ENCODE results near the gene MGAT4B.

The MGAT4B gene

GRCh38 chr5:179805529-179806249 lies 977 bp downstream of the MGAT4B start:
- peak; percentile 57 for DNase-seq

- peak; percentile 34 for DNase-seq
Measured at GRCh38 chr5:179805070-179805528, 1.6 kb downstream of the MGAT4B start.

GRCh38 chr5:179804555-179804947 lies 2.1 kb downstream of the MGAT4B start:
- DNase-seq, result no peak

DNA sequence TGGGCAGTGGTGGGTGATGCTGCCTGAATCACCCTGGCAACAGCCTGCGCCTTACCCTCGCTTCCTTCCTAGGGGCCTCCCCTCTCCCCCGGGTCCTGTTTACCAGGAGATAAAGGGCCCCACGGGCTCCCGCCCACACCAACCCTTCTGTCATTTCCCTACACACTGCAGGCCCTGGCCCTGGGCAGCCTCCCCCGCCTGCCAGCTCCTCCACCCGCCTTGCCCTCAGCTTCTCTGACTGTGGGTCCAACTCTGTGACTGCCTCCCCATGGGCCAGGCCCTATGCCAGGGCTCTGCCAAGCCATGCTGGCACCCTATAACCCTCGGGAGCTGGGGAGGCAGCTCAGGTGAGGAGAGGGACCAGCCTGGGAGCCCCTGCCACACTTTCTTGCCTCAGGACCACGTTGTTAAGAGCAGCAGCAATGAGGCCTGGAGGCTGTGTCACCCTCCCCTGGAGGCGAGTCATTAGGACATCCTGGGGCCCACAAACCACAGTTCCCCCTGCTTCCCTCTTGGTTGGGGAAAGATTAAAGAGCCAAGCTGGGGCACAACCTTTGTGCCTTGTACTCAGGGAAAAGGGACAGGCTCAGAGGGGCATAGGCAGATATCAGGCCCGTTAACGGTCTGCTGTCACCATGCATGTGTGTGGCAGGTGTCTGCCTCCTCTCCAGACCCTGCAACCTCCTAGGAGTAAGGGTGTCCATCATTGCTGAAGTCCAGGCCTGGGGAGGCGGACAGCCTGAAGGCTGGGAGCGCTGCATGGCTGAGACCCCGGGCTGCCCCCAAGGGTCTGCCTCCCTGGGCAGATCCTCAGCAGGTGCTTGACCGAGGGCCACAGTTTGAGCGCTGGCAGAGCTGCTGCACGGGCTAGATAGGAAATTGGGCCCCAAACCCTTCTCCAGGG lies 2.8 kb downstream of the MGAT4B start:
- no peak for DNase-seq

DNA sequence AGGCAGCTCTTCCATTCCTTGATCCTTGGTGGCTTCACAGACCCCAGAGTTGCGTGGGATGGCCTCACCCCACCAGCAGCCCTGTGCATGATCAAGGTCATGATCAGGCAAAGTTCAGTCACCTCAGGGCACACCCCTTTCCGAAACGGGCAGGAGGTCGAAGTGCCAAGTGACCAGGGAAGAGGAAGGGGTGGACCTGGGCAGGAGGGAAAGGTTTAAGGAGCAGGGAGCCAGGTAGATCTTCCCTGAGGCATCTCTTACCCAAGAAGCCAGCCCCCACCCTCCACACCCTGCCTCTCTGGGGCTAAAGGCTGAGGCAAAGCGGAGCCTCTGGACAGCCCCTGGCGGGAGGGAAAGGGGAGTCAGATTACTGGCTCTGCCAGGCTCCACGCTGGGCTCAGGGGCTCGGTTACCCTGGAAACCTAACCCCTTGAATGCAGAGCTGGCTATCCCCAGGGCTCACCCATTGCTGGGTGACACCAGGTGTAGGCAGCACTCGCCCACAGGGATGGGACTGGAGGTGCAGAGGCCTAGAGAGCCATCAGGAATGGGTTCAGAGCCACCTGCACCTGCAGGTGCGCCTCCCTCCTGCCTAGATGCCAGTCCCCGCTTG lies 3.6 kb downstream of the MGAT4B start:
- DNase-seq, result no peak

GRCh38 chr5:179802207-179802883 lies 4.3 kb downstream of the MGAT4B start:
- no peak for DNase-seq

DNA sequence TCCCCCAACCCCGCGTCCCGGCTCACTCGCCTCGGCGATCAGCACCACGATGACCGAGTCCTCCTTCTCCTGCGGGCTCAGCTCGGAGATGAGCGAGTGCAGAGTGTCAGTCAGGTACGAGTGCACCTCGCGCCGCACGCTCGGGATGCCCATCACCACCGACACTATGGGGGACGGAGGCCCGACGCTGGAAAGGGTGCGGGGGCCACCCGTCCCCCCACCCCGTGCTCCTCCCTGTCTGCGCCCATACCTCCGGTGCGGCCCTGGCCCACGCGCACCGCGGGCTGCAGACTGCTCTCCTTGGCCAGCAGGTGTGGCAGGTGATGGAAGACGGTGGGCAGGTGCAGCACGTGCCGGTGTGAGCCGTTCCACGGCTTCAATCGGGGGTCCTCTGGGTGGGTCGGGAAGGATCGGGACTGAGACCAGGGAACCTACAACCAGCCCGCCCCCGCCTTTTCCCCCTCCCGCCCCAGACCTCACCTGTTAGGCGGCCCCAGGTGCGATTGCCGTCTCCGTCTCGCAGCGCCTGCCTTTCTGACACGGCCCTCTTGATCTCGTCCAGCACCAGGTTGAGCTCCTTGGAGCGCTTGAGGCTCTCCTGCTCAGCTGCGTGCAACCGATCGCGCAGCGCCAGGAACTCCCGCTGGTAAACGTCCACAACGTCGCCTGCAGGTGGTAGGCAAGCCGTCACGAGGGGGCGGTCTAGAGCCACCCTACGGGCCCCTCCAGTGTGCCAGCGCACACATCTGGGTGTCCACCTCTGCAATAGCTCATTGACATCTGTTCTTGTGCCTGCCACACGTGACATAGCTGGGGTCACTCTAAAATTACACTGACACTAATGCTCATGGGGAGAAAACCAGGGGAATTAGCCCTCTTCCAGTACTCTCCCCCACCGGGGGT lies 5.1 kb downstream of the MGAT4B start:
- peak; percentile 23 for DNase-seq

GRCh38 chr5:179800696-179801201 lies 5.9 kb downstream of the MGAT4B start:
- DNase-seq, result no peak

GRCh38 chr5:179800071-179800695 lies 6.5 kb downstream of the MGAT4B start:
- DNase-seq, result no peak

DNA sequence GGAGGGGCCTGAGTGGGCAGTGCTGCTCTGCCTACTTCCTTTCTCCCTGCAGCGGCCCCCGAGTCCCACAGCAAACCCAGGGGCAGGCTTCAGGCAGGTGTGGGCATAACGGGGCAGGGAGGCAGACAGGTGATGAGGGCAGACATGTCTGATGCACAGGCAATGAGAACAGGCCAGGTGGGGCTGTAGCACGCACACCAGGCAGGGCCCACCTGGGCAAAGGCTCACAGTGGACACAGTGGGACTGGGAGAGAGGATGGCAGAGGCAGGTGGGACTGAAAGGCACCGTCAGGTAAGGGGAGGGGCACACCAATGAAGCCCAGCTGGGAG lies 7.1 kb downstream of the MGAT4B start:
- DNase-seq, result no peak

DNA sequence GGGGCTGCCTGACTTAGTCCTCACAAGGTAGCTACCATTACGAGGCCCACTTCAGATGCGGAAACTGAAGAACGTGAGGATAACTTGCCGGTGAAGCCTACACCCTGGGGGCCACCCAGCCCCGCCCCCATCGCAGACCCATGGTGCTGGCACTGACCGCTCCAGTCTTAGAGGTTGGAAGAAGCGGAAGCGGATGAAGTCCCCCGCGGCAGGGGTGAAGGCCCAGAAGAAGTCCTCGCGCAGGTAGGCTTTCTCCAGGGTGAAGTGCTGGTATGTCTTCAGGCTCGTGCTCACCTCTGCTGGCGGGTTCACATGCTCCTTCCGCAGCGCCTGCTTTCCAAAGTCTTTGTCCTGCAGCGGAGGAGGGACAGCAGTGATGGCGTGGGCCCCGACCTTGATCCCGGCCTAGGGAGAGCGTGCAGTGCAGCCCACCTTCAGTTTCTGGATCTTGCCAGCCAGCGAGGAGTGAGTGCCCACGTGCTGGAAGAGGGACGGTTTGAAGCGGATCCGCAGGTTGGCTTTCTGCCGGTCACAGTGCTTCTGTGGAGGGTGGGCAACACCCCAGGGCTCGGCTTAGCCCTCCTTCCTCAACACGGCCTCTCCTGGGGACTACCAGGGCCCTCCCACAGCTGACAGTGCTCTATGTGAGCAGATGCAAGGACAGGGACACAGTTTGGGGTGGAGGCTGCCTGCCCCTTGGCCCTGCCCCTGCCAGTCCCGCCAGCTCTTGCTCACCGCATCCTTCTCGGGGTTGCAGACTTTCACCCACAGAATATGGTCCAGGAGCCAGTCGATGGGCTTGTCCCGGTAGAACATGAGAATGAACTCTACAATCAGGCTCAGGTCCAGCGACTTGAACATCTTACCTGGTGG lies 7.7 kb downstream of the MGAT4B start:
- no peak for DNase-seq

DNA sequence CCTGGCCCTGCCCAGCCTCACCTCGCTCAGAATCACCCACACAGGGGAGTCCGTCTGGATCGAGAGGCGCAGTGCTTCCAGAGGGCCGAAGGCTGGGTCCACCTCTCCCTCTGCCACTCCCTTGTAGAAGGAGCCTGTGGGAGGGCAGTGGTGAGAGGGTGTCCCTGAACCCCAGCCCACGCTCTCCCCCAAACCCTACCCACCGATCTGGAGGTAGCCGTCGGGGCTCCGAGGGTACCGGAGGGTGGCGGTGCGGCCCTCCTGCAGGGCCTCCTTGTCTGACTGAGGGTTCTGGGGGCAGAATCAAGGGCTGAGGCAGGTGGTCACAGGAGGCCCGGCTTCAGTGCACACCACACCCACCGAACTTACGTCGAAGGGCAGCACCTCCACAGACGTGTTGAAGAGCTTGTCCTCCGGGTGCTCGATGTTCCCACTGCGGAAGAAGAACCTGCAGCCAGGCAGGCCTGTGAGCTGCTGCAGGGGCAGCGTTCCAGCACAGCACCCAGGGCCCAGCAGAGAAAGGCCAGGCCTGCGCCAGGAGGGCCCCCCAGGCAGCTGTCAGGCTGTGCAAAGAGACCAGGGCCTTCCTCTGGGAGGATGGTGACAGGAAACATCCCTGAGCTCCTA lies 8.4 kb downstream of the MGAT4B start:
- no peak for DNase-seq

DNA sequence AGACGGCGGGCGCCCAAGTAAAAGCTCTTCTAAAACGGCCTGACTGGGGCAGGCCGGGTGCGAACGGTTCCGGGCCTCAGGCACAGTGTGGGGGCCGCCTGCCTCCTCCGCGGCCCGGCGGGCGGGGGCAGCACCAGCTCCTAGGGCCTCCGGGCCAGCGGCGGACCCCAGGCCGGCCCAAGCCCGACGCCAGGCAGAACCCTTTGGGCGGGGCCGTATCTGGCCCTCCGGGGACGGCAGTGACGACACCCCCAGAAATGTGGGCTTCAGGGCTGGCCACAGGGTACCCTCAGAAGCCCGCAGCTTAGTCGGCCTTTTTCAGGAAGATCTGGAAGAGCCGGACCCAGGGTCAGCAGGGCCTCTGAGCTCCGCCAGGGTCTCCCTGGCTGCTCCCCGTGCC lies 8.9 kb downstream of the MGAT4B start:
- no peak for DNase-seq

DNA sequence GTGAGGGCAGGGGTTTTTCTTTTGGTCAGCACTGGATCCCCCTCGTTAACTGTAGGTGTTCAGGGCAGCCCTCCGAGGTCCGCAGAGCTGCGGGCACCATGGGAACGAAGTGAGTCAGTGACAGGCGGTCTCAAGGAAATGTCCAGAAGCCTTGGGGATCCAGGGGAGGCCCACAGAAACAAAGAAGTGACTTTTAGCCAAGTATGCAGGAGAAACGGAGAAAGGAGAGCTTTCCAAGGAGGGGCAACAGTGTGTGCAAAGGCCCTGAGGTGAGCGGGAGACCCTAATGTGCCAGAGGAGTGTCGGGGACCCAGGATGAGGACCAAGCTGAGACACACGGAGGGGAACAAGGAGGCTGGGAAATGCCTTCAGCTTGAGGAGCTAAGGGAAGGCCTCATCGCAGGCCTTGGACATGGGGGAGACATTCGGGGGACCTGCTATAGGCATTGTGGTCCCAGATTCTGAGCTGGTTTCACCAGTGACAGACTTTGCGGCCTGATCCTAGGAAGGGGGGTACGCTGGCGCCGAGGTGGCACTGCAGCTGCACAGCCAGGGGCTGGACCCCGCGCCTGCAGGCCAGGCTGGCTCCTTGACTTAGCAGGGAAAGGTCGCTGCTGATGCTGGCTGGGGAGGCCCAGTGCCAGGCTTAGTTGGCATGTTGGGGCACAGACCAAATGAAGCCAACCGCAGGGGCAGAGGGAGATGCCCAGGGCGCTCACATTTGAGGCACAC lies 9.6 kb downstream of the MGAT4B start:
- DNase-seq, result no peak

GRCh38 chr5:179795863-179796833 lies 10.5 kb downstream of the MGAT4B start:
- DNase-seq, result peak; percentile 90

- DNase-seq, result peak; percentile 53
Measured at GRCh38 chr5:179795049-179795862, 11.4 kb downstream of the MGAT4B start.

DNA sequence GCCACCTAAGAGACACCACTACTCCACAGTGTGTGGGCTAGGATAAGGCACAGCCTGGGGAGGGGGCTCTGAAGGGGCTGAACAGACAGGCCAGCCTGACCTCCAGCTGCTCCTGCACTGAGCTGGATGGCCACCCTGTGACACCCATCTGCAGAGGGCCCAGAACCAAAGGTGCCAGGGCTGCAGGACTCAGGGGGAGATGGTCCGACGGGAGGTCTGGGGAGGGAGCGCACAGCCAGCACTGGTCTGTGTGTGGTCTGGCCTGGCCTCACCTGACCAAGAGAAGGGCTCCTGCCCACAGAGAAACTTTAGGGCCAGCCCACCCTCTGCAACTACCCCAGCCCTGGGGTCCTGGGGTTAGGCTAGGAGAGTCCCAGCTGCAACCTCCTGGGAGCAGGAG lies 12.1 kb downstream of the MGAT4B start:
- no peak for DNase-seq
